Fibroblast of the aortic adventitia (primary cell): ENCODE data around the gene KIFC3. TPM values are rescaled to one million over a fixed set of nuclear protein-coding genes. Genes with fewer than 3 reads are reported as not detected.
"Not testable (repeated sequence)": the region's sequence is repeated elsewhere in the genome, so short reads cannot be mapped to it uniquely, and the experiment has no call there.

ENCODE experiments used
- DNase-seq: peaks from one replicate; pipeline ENCODE4 v3.0.0-alpha.2; 2010; ENCODE audit warnings: low read depth
- H3K4me3 ChIP-seq: 2 replicates; pipeline ENCODE4 v1.5.1; 2011; ENCODE audit warnings: low read depth, mild to moderate bottlenecking, control low read depth, low read length, moderate library complexity
- CTCF ChIP-seq: IDR thresholded peaks from 2 replicates; pipeline ENCODE4 v1.5.1; 2011; ENCODE audit warnings: mild to moderate bottlenecking, low read length, control low read depth, inconsistent platforms; ENCODE audit not compliant: insufficient read depth
- total RNA-seq: library from RNA; depleted of rRNA; stranded (reverse); fragments of >200 nt; gene quantifications from 2 replicates; pipeline ENCODE4 v1.2.3, GENCODE V29; 2012; ENCODE audit warnings: low replicate concordance

The KIFC3 gene, protein sequence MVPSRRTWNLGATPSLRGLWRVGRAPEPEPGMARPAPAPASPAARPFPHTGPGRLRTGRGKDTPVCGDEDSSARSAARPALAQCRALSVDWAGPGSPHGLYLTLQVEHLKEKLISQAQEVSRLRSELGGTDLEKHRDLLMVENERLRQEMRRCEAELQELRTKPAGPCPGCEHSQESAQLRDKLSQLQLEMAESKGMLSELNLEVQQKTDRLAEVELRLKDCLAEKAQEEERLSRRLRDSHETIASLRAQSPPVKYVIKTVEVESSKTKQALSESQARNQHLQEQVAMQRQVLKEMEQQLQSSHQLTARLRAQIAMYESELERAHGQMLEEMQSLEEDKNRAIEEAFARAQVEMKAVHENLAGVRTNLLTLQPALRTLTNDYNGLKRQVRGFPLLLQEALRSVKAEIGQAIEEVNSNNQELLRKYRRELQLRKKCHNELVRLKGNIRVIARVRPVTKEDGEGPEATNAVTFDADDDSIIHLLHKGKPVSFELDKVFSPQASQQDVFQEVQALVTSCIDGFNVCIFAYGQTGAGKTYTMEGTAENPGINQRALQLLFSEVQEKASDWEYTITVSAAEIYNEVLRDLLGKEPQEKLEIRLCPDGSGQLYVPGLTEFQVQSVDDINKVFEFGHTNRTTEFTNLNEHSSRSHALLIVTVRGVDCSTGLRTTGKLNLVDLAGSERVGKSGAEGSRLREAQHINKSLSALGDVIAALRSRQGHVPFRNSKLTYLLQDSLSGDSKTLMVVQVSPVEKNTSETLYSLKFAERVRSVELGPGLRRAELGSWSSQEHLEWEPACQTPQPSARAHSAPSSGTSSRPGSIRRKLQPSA
- total RNA-seq = 23.0 and 32.8 TPM in 2 replicates

- DNase-seq = peak; percentile 61
- TF ChIP-seq CTCF = peak; percentile 5
- peak within 1 kb of the TSS; percentile 77 for H3K4me3 ChIP-seq
Observed at GRCh38 chr16:57802341-57803133, at the start of gene KIFC3. Gene KIFC3, minus strand, starts transcription at chr16:57802491. Its CDS starts 4,248 bp downstream, at chr16:57798243.

DNA sequence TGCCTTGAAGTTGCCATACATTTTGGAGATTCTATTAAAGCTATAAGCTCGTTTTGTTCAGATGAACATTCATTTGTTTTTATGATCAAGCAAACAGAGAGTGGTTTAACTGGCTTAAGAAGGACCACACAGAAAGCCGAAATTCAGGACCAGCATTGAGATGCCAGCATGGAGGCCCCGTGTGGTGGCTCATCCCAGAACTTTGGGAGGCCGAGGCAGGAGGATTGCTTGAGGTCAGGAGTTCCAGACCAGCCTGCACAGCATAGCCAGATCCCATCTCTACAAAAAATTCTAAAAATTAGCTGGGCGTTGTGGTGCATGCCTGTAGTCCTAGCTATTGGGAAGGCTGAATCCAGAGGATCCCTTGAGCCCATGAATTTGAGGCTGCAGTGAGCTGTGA lies 45.9 kb upstream of the KIFC3 start:
- no peak for TF ChIP-seq CTCF

DNA sequence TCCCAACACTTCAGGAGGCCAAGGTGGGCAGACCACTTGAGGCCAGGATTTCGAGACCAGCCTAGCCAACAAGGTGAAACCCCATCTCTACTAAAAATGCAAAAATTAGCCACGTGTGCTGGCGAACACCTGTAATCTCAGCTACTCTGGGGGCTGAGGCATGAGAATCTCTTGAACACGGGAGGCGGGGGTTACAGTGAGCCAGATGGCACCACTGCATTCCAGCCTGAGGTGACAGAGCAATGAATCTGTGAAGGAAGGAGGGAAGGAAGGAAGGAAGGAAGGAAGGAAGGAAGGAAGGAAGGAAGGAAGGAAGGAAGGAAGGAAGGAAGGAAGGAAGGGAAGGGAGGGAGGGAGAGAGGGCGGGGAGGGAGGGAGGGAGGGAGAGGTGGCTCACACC lies 44.6 kb upstream of the KIFC3 start:
- DNase-seq, H3K4me3 ChIP-seq: not testable (repeated sequence)

More for the DNA sequence above, 45.9 kb upstream of the KIFC3 start:
- no peak overlapping the region for H3K4me3 ChIP-seq
- no peak for DNase-seq

DNA sequence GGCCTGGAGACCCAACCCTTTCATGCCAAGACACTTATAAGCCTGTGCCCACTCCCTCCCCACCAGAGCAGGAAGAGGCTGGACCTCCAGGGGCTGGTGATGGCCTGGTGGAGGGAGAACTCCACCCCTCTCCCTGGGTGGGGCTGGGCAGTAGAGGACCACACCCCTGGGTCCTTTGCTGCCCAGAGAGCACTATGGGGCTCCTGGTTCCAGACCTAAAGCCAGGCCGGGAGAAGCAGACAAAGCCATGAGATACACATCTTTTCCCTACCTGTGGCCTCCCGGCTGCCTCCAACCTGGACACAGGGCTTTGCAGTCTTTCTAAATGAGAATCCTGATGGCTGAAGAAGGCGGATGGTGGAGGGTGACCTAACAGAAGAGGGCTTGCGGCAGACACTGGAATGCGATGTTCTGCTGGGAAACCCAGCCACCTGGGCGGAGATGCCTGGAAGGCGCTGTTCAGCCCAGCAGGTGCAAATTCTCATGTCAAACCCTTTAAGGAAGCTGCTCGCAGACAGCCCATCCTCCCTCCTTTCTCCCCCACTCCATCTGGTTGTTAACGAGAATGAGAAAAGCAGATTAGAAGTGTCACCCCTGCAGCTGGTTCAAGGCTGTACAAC lies 43.9 kb upstream of the KIFC3 start:
- no peak overlapping the region for H3K4me3 ChIP-seq
- TF ChIP-seq CTCF = no peak
- DNase-seq = no peak

GRCh38 chr16:57845115-57845514 lies 42.8 kb upstream of the KIFC3 start:
- no peak overlapping the region for H3K4me3 ChIP-seq
- no peak for DNase-seq
- no peak for TF ChIP-seq CTCF

DNA sequence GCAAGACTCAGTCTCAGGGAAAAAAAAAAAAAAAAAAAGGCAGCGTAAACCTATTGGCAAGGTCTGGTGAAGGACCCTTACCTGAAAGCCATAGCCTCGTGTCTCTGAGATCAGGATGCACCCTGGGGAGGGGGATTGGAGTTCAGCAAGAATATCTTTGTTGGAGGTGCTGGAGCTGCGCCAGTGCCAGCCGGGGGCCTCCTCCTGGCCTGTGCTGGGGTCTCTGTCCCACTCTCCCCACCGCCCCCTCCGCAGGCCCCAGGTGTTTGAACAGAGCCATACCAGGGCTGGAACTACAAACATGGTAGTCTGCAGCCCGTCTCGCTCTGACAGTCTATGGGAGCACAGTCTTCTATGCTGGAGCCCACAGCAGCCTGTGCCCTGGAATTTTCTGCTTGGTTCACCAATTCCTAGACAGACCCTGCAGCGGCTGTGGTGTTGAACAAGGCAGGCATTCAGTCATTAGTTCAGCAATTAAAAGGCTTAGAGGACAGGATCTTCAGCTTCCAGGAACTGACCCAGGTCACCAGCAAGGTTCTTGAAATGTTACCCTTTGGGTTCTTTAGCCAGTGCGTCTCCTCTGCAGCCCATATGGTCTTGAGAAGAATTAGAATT lies 42.2 kb upstream of the KIFC3 start:
- no peak for DNase-seq
- H3K4me3 ChIP-seq = no peak overlapping the region
- TF ChIP-seq CTCF = no peak
